OCI-LY7 (cell line): ENCODE results near the gene TRIM37. TPM values are rescaled to one million over a fixed set of nuclear protein-coding genes. Genes with fewer than 3 reads are reported as not detected.

Experiments used
- BruUV-seq: library from RNA; stranded (reverse); fragments of 400-500 nt; replicated peaks from 2 replicates; lab custom pipeline; 2021; lab: Mats Ljungman, UMichigan
- CTCF ChIA-PET: fragments of 300-600 bp; sonication (Branson Sonifier 250); formaldehyde crosslinking; loops from one replicate; lab custom pipeline; 2022; ENCODE audit warnings: antibody characterized with exemption; ENCODE audit not compliant: unreplicated experiment; lab: Charles Lee
- POLR2A ChIA-PET: fragments of 300-600 bp; sonication (Branson Sonifier 250); formaldehyde crosslinking; loops from one replicate; lab custom pipeline; 2022; ENCODE audit warnings: antibody characterized with exemption; lab: Charles Lee
- DNase-seq: peaks from one replicate; pipeline ENCODE4 v3.0.0-alpha.2; 2015; ENCODE audit warnings: low spot score
- H2AFZ ChIP-seq: fragments of 200-600 bp; sonication (generic), shearing (Covaris generic); 2 replicates; pipeline ENCODE4 v1.6.1; 2014; ENCODE audit warnings: mild to moderate bottlenecking, antibody characterized with exemption, low read length, moderate library complexity
- H3K27ac ChIP-seq: fragments of 200-600 bp; sonication (generic); 2 replicates; pipeline ENCODE4 v1.5.1; 2014; ENCODE audit warnings: mixed run types, low read depth, mild to moderate bottlenecking, moderate library complexity, low read length, inconsistent platforms; ENCODE audit not compliant: poor library complexity, severe bottlenecking
- H3K36me3 ChIP-seq: fragments of 200-600 bp; sonication (generic); 2 replicates; pipeline ENCODE4 v1.6.1; 2014; ENCODE audit warnings: mild to moderate bottlenecking, antibody characterized with exemption, low read length, moderate library complexity, mixed read lengths; ENCODE audit not compliant: insufficient read depth
- H3K4me1 ChIP-seq: fragments of 200-600 bp; sonication (generic); 2 replicates; pipeline ENCODE4 v1.5.1; 2014; ENCODE audit warnings: mild to moderate bottlenecking, low read length; ENCODE audit not compliant: insufficient read depth, poor library complexity, severe bottlenecking
- H3K4me2 ChIP-seq: fragments of 200-600 bp; sonication (generic); 2 replicates; pipeline ENCODE4 v1.6.1; 2014; ENCODE audit warnings: mild to moderate bottlenecking, low read length
- H3K4me3 ChIP-seq: fragments of 200-600 bp; sonication (generic); 2 replicates; pipeline ENCODE4 v1.5.1; 2014; ENCODE audit warnings: mild to moderate bottlenecking, low read depth, low read length; ENCODE audit not compliant: poor library complexity, severe bottlenecking
- H3K79me2 ChIP-seq: fragments of 200-600 bp; sonication (generic); 2 replicates; pipeline ENCODE4 v1.6.1; 2016; ENCODE audit warnings: low read depth, mild to moderate bottlenecking, low read length, moderate library complexity, mixed read lengths; ENCODE audit not compliant: insufficient read depth
- H3K9me2 ChIP-seq: fragments of 200-600 bp; sonication (generic); 2 replicates; pipeline ENCODE4 v1.6.1; 2016; ENCODE audit warnings: mild to moderate bottlenecking, low read length, mixed read lengths; ENCODE audit not compliant: insufficient read depth
- H3K9me3 ChIP-seq: fragments of 200-600 bp; sonication (generic); 2 replicates; pipeline ENCODE4 v1.6.1; 2014; ENCODE audit warnings: mild to moderate bottlenecking, mixed run types, low read length, mixed read lengths
- H4K20me1 ChIP-seq: fragments of 200-600 bp; sonication (generic); 2 replicates; pipeline ENCODE4 v1.6.1; 2014; ENCODE audit warnings: mild to moderate bottlenecking, antibody characterized with exemption, low read length, moderate library complexity, mixed read lengths; ENCODE audit not compliant: insufficient read depth
- EZH2phosphoT487 ChIP-seq: fragments of 200-600 bp; sonication (generic); IDR thresholded peaks from 2 replicates; pipeline ENCODE4 v1.6.1; 2018; ENCODE audit warnings: low read depth, borderline replicate concordance, mild to moderate bottlenecking, mixed run types, antibody characterized with exemption, low read length, moderate library complexity, mixed read lengths
- intact Hi-C: fragments of 100-400 bp; cut with micrococcal nuclease; formaldehyde crosslinking; loops from one replicate; pipeline ENCODE4 v1.10.0; 2022; ENCODE audit not compliant: unreplicated experiment
- total RNA-seq, 2 experiments: library from RNA; depleted of rRNA in 1 of 2; stranded (reverse); fragments of >200 nt in 1 of 2; shearing (Covaris generic) in 1 of 2; gene quantifications; 2 replicates each; pipeline ENCODE4 v1.2.3, GENCODE V29; 2014 to 2022
- TF ChIP-seq, protein P1 (sequence below): fragments of 200-600 bp; sonication (generic); conservative IDR thresholded peaks from 2 replicates; pipeline ENCODE4 v1.5.1; 2014; ENCODE audit warnings: mild to moderate bottlenecking, antibody characterized with exemption, low read length, moderate library complexity, mixed read lengths

Gene TRIM37
- total RNA-seq, 2 experiments from 2014 or later, result 27.9 to 35.4 TPM

DNA sequence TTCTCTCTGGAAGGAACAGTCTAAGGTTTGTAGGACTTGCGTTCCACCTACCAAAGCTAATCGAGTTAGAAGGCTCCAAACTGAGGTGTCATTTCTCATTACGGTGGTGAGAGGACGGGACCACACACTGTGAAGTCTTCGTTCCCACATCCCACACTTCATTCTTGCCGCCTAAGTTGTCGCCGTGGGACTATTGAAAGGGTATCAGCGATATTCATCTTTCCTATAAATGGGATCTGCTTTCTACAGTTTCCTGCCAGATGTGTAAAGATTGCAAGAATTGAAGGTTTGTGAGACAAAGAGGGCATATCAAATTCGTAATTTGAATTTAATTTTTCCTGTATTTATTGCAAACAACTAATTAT, 608 bp upstream of the TRIM37 start:
- H3K4me1 ChIP-seq, result peaks cover 30% of the 10 kb centered on the region

DNA sequence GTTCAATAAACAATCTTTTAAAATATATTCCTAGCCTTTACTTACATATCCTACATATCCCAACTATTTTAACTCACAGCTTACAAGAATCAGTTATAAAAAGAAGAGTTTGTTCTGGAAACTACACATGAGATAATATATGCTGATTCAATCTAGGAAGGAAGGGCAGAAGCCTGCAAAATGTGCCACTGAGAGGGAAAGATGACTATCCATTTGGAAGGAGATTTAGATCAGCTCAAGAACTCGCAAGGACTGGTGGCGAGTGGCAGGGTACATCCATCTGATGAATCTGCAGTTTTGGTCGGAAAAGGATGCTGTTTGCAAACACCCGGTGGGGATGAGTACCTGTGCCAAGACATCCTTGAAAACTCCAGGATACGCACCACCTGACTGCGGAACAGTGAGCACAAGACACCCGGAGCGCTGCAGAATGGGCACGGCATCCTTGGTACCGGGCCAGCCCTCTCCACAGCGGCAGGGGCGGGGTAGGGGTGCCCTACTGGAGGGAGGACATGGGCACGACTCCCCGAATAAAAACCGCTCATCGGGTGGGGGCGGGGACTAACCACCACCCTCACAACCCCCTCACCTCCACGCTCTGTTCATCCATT, 723 bp downstream of the TRIM37 start:
- no peak for TF ChIP-seq EZH2phosphoT487
- TF ChIP-seq, protein P1, sequence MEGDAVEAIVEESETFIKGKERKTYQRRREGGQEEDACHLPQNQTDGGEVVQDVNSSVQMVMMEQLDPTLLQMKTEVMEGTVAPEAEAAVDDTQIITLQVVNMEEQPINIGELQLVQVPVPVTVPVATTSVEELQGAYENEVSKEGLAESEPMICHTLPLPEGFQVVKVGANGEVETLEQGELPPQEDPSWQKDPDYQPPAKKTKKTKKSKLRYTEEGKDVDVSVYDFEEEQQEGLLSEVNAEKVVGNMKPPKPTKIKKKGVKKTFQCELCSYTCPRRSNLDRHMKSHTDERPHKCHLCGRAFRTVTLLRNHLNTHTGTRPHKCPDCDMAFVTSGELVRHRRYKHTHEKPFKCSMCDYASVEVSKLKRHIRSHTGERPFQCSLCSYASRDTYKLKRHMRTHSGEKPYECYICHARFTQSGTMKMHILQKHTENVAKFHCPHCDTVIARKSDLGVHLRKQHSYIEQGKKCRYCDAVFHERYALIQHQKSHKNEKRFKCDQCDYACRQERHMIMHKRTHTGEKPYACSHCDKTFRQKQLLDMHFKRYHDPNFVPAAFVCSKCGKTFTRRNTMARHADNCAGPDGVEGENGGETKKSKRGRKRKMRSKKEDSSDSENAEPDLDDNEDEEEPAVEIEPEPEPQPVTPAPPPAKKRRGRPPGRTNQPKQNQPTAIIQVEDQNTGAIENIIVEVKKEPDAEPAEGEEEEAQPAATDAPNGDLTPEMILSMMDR, result no peak
- POLR2A ChIA-PET, result interaction anchor here (0.8 to 1.3 kb wide), 2 partner anchors 11 to 64 kb away, joined by 3 to 8 read pairs; no protein-coding TSS in a partner anchor

More for the DNA sequence above, 608 bp upstream of the TRIM37 start:
- ChIA-PET CTCF (no interaction called here), POLR2A (interaction anchor here (0.7 to 1.3 kb wide), 3 partner anchors 13 to 240 kb away, joined by 3 to 8 read pairs (median 7); no protein-coding TSS in a partner anchor)
- peaks cover 57% of the 10 kb centered on the region for H3K79me2 ChIP-seq
- peaks cover 57% of the 10 kb centered on the region for H3K36me3 ChIP-seq
- intact Hi-C loops, result no loop called here
- H3K9me2 ChIP-seq, result no peaks in the 10 kb centered on the region
- peak overlapping the region; percentile 84 for H3K27ac ChIP-seq
- H3K4me3 ChIP-seq, result peak overlapping the region; percentile 91
- peak overlapping the region; percentile 89 for H3K4me2 ChIP-seq
- TSS peak; percentile 90 for BruUV-seq
- peaks cover 11% of the 10 kb centered on the region for H4K20me1 ChIP-seq
- DNase-seq, result no peak
- TF ChIP-seq, protein P1, result 0 out of 2 replicates have a peak, but pooled peaks have one; percentile 0
- TF ChIP-seq EZH2phosphoT487, result no peak
- H3K9me3 ChIP-seq, result no peaks in the 10 kb centered on the region
- H2AFZ ChIP-seq, result peak overlapping the region; percentile 74; the same call in 1 of the 2 replicates

DNA sequence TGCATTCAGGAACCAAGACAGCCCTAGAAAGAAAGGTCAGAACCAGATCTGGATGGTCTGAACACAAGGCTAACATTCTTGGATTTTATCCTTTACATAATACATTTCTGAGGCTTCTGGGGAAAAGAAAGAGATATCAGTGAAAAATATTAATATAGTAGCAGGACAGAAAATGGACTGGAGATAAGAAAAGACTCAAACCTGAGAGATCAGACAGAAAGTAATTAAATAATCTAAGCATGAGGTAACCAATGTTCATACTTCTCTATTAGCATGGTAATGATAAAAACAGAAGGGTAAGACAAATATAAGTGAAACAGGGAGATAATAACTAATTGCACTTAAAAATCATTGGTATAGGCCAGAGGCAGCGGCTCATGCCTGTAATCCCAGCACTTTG, 5.5 kb downstream of the TRIM37 start:
- no peak overlapping the region for H2AFZ ChIP-seq
- peaks cover 69% of the 10 kb centered on the region for H3K36me3 ChIP-seq
- no peak overlapping the region for H3K27ac ChIP-seq
- peaks cover 79% of the 10 kb centered on the region for H3K79me2 ChIP-seq
- ChIA-PET CTCF (no interaction called here), POLR2A (no interaction called here)
- TF ChIP-seq EZH2phosphoT487, result no peak
- TF ChIP-seq, protein P1, result no peak
- peaks cover 16% of the 10 kb centered on the region for H3K4me1 ChIP-seq
- intact Hi-C loops, result no loop called here
- peaks cover 11% of the 10 kb centered on the region; the same call in 1 of the 2 replicates for H3K9me3 ChIP-seq
- H3K9me2 ChIP-seq, result no peaks in the 10 kb centered on the region
- peaks cover 15% of the 10 kb centered on the region; the same call in 1 of the 2 replicates for H4K20me1 ChIP-seq
- H3K4me3 ChIP-seq, result no peak overlapping the region
- BruUV-seq, result no TSS peak
- no peak overlapping the region for H3K4me2 ChIP-seq
- no peak for DNase-seq

More for the DNA sequence above, 723 bp downstream of the TRIM37 start:
- DNase-seq, result peak; percentile 50
- Histone ChIP-seq H3K4me3 (peak overlapping the region; percentile 91), H4K20me1 (peaks cover 15% of the 10 kb centered on the region; the same call in 1 of the 2 replicates), H3K4me2 (peak overlapping the region; percentile 92), H3K4me1 (peaks cover 30% of the 10 kb centered on the region), H3K27ac (peak overlapping the region; percentile 77), H3K79me2 (peaks cover 65% of the 10 kb centered on the region), H3K36me3 (peaks cover 52% of the 10 kb centered on the region), H3K9me3 (no peaks in the 10 kb centered on the region), H3K9me2 (no peaks in the 10 kb centered on the region), H2AFZ (peak overlapping the region; percentile 80)
- BruUV-seq, result no TSS peak
- intact Hi-C loops, result loop anchor here (1.0 kb wide), 1 partner anchor 49 kb away; the partner anchor contains the start of genes PRR11 and SKA2
- CTCF ChIA-PET, result interaction anchor here (0.5 kb wide), 1 partner anchor 14 kb away, joined by 3 read pairs; no protein-coding TSS in a partner anchor
